GM12865 (cell line): ENCODE measurements around the gene MEGF11.

Experiments
- DNase-seq: peaks from one replicate; pipeline ENCODE4 v3.0.0; 2010; ENCODE audit warnings: low read depth
- H3K4me3 ChIP-seq: 2 replicates; pipeline ENCODE4 v1.5.1; 2011; ENCODE audit warnings: mild to moderate bottlenecking, low read depth, low read length, control low read depth
- CTCF ChIP-seq: IDR thresholded peaks from 2 replicates; pipeline ENCODE4 v1.5.1; 2011; ENCODE audit warnings: low read length, control low read depth, low read depth, inconsistent platforms; ENCODE audit not compliant: insufficient read depth; ENCODE audit errors: missing control alignments

Gene MEGF11

GRCh38 chr15:66131831-66132230, 121.7 kb downstream of the MEGF11 start:
- TF ChIP-seq CTCF = no peak
- H3K4me3 ChIP-seq = no peak overlapping the region
- DNase-seq = no peak

- DNase-seq = no peak
- H3K4me3 ChIP-seq = no peak overlapping the region
- TF ChIP-seq CTCF = no peak
Observed at GRCh38 chr15:66131200-66131599, 122.3 kb downstream of the MEGF11 start.

GRCh38 chr15:66130496-66131034, 123.0 kb downstream of the MEGF11 start:
- DNase-seq = no peak
- TF ChIP-seq CTCF = no peak

GRCh38 chr15:66129586-66129985, 124.0 kb downstream of the MEGF11 start:
- H3K4me3 ChIP-seq = no peak overlapping the region
- no peak for DNase-seq
- no peak for TF ChIP-seq CTCF

More at GRCh38 chr15:66130496-66131034, 123.0 kb downstream of the MEGF11 start:
- no peak overlapping the region for H3K4me3 ChIP-seq

- H3K4me3 ChIP-seq = no peak overlapping the region
- TF ChIP-seq CTCF = no peak
- DNase-seq = no peak
Observed at GRCh38 chr15:66128116-66128680, 125.4 kb downstream of the MEGF11 start.

GRCh38 chr15:66126456-66126855, 127.1 kb downstream of the MEGF11 start:
- TF ChIP-seq CTCF = no peak
- DNase-seq = no peak
- H3K4me3 ChIP-seq = no peak overlapping the region

GRCh38 chr15:66126031-66126441, 127.5 kb downstream of the MEGF11 start:
- no peak for DNase-seq
- no peak for TF ChIP-seq CTCF
- H3K4me3 ChIP-seq = no peak overlapping the region
